Posterior vena cava (tissue), 2 donors: ENCODE measurements around the gene GULP1. TPM values are rescaled to one million over a fixed set of nuclear protein-coding genes. Genes with fewer than 3 reads are reported as not detected.

ENCODE experiments used
- DNase-seq: peaks from one replicate; pipeline ENCODE4 v3.0.0-alpha.2; 2020; ENCODE audit warnings: low spot score
- intact Hi-C, 2 donors: fragments of 100-400 bp; cut with DNase I; formaldehyde crosslinking; loops; one replicate each; pipeline versions ENCODE4 v1.14.1 to v1.14.2; 2022 to 2023
- total RNA-seq, 2 donors: library from RNA; stranded (reverse); fragmentation: NEBNext Ultra II Directional; extraction: Animal tissue kit (Norgen Biotek cat#: 25700); gene quantifications; one replicate each; pipeline ENCODE4 v1.2.1, GENCODE V29; 2021
- donor health status: DM: yes; HTN: yes; CAD: no.
- donor health status: DM: yes; HTN: yes; CAD: no.

GULP1 gene
- total RNA-seq, 2 donors from 2014 or later, result 25.9 to 63.2 TPM

DNA sequence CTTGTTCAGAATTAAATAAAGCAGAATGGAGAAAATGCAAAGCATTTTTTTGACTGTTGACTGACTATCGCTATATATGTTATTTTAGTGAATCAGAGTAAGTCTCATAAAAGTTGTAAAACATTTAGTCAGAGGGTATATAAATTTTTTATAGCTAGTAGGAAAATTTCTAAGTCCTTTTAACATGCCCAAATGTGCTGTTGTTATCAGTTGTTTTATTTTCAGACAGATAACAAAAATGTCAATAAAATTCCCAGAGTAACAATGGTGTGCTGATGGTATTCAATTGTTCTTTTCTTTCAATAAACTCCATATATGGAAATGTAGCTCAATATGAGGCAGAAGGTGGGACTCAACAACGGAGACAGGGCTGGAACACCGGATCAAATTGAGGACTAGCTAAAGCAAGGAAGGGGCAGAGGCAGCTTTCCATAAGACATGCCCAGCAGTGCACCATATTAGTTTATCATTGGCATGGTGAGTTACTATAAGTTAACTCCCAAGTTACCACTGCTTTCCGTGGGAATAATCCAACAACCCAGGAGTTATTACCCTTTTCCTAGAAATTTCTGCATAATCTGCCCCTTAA, 26.6 kb downstream of the GULP1 start:
- no peak for DNase-seq
- intact Hi-C loops, result loop anchor here in 1 of 2 donors (2.0 kb wide), 1 partner anchor 73 kb away; no protein-coding TSS in a partner anchor

DNA sequence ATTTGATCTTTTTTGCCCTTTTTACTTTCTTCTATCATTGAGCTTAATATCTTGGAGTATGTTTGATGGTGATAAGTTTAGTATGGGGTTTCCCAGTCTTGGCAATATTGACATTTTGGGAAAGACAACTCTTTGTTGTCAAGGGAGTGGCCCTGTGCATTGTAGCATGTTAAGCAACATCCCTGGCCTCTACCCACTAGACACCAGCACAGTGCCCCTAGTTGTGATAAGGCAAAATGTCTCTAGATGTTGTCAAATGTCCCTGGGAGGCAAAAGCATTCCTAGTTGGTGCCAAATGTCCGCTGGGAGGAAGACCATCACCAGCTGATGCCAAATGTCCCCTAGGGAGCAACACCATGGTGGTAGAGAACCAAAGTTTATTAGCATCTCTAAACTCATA, 28.2 kb downstream of the GULP1 start:
- intact Hi-C loops, result loop anchor here in 1 of 2 donors (2.0 kb wide), 1 partner anchor 75 kb away; no protein-coding TSS in a partner anchor
- DNase-seq, result no peak

DNA sequence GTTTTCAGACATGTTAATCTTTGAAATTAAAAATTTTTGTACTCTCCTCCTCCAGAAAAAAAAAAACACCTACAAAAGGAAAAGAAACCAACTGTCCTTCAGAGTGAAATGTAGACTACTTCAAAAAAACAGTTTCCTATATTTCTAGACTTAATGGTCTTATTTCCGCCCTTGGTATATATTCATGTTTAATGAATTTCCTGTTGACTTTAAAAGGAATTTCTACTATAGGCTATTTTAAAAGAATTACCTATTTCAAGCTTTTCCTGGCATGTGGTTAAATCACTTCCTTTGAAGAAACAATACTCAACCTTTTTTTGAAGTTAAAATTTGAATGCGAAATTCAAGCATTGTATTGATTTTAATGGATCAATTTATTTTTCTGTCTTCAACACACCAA, 29.2 kb downstream of the GULP1 start:
- no peak for DNase-seq
- intact Hi-C loops, result no loop called here

DNA sequence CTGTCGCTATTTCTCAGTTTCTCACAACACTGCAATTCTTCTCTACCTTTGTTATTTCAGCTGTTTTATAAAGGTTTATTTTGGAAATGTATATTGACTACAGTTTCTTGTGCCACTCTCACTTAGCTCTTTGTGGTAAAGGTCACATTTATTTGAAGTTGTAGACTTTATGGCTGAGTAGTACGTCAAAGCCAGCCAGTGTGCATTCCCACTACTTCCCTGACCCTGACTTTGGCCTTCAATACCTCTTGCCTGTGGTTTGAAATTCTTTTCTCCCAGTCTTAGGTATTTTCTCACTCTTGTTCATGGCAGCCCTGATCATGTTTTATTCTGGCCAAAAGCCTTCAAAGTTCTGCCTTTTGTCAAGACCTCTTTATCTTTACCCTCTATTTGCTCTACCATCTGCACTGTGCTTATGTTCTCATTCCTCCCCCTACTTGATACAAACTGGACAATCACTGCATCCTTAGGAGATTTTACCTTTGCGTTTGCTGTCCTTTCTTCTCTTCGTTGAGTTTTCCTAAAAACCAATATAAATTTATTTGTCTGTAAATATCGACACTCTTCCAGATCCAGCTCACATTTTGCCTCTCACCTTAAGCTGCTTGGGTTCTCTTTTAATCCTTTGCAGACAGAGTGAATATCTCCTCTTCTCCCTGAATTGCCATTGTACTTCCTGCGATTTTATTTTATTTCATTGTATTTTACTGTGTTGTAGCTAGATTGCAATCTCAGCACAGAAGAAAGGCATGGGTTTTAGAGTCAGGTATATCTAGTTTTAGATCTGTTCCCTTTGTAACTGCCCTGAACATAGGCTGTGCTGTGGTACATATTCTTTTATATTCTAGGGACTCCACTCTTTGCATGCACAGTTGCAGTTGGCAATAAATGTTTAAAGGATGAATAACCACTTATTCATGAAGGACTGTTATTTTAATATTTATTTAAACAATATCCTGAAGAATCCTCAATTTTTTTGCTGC, 31.2 kb downstream of the GULP1 start:
- intact Hi-C loops, result no loop called here
- DNase-seq, result no peak

DNA sequence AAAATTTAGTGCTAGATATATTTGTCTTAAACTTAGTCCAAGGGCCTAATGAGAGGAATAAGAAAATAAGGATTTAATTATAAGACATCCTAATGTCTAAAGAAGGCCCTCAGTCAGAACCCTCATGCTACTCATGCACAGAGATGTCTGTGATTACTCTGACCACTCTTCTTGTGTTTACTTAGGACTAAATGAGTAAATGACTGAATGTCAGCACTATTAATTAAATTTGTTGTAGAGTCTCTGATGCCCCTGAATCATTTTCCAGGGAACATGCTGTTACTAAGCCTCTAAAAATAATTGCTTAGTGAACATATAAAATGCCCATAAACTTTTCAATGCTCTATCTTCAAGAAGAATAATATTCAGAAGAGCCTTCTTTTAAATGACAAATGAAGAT, 32.4 kb downstream of the GULP1 start:
- intact Hi-C loops, result no loop called here
- DNase-seq, result no peak

DNA sequence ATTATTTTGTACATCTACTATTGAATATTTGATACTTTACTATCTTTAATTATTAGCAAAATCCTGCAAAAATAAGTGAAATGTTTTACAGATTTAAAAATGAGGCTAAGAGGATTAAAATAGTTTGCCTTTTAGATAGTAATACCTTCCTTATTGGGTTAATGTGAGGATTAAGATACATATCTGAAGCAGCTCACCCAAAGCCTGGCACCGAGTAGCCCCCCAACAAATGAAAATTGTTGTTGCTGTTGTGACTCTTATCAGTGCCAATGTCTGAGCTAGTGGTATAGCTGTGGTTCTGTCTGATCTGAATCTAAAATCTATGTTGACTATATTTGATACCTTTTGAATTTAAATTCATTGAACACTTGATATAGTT, 34.6 kb downstream of the GULP1 start:
- intact Hi-C loops, result no loop called here
- DNase-seq, result no peak

DNA sequence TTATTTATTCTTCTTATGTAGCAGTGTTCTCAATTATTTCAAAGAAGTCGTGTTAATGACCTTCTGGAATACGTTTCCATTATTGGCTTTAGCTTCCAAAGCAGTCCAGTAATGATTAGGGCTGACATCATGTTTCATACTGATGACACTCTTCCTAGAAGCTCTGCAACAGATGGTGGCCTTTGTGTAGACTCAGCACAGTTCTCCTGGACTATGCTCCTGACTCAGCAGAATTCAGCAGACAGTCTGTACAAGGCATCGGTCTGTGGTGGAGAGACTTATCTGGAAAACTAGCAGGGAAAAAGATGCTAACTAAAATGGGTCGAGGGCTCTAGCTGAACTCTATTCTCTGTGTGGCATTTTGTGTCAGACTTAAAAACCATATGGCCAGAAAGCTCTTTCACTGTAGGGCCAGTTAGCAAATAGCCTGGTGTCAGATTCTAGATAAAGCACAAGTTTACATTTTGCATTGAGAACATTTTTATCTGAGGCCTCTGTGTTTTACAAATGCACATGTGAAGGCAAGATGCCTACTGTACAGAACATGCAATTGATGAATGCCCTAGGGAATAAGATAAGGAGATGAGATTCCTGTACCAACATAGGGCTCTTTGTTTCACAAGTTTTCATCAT, 35.1 kb downstream of the GULP1 start:
- no peak for DNase-seq
- intact Hi-C loops, result no loop called here

DNA sequence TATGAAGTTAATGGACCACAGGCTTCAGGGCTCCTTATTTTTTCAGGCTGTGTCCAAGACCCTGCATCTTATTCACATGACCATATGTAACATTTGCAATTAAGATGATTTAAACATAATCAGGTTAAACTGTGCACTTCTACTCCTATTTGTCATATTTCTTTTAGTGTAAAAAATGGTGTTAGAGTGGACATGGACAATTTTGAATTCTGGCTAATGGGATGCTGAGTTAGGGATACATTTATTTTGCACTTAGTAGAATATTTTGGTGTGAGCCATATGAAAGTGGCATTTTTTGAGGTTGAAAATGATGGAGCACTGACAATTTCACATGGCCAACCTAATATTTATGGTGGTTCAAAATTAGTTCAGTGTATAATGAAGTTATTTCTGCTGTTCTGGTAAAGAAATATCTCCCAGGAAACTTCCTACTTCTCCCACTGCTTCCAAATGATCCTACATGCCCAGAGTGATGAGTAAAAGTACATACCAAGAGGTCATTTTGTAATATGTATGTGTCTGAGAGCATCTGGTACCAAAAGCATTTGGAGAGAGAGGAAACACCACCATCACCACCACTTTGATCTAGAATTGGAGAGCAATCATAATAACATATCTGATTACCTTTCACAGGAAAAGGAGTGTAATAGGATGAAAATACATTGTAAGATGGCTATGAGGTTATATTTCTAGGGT, 36.0 kb downstream of the GULP1 start:
- intact Hi-C loops, result no loop called here
- DNase-seq, result no peak

DNA sequence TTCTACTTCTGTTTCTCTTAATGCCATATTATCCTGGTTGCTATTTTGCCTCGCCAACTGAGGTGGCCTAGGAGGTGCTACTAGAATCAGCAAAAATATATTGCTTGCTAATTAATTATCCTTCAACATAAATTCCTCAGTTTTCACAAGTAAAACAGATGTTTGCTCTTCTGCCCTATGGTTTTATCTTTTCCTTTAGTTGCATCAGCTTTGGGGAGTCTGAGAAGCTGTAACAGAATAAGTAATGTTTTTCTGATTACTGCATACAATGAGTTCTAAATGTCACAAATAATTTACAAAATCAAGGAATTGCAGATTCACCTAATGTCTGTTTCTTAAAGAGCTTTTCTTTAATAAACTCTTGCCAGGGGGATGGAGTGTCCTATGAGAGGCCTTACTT, 36.7 kb downstream of the GULP1 start:
- intact Hi-C loops, result no loop called here
- no peak for DNase-seq

DNA sequence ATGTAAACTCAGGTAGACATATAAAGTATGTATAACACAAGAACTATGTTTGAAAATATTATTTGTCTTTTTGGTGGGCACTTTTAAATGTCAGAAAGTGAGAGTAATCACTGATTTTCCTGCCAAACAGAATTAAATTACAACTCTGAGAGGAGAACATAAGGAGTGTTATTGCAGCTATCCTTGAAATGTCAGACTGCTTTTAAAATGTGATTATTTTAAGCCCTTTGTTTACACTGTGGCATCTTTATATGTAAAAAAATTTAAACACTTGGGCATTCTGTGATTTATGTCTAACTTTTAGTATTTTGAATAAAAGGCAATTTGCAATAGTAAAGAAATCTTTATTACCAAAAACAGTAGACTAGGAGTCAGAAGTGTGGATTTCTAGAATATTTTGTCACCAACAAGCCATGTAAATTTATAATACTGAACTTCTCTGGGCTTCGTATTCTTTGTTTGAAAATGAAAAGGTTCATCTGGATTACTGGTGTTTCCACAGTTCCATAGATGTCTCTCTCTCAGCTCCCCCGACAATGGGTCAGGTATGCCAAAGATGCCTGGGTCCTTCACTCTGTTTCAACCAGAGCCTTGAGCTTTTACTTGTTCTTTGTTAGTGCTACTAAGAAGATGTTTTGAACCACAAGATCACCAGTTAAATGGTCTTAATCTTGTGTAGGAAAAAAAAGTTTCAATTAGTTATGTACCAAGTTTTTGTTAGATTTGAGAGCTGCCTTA, 38.8 kb downstream of the GULP1 start:
- intact Hi-C loops, result no loop called here

DNA sequence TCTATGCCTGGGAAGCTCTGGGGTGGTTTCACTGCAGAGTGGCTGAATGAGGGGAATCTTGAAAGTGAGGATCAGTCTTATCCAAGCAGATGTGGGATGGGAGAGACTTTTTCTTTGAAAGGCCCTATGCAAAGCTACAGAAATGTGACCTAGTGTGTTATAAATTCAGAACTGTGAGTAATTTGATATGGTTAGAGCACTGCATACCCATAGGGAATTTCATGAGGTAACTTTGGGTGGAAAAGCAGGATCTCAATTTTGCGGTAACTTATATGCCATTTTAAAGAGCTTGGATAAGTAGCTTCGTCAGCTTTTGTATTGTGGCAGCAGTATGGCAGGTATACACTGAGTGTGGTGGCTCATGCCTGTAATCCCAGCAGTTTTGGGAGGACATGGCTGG, 40.9 kb downstream of the GULP1 start:
- intact Hi-C loops, result no loop called here
- DNase-seq, result no peak

More for the DNA sequence above, 38.8 kb downstream of the GULP1 start:
- no peak for DNase-seq

DNA sequence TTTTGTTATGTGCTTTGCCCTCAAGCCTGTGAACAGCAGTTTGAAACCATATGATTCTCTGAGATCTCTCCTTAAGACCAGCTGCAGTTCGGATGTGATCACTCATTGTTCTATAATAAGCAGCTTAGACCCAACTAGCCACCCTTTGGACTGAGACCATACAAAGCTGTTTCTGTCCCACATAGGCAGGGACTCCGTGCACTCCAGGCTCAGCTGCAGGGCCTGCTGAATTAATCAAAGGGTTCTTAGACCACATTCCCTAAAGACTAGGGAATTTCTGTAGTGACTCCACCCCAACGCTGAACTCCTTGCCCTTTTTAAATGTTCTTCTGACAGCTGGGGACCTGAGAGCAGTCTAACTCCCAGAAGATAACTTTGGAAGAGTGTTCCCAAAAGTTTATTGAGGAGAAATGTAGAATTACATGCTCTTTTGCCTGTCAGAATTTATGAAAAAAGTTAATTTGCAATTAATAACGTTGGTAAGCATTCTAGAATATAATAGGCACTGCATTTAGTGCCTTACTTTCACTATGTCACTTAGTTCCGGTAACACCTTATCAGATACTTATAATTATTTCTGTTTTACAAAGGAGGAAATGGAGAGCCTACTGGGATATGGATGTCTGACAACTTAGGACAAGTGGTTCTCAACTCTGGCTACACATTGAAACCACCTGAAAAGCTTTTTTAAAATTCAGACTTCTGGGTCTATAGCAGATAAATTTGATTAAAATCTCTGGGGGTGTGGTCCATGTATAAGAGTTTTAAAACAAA, 42.3 kb downstream of the GULP1 start:
- DNase-seq, result no peak
- intact Hi-C loops, result no loop called here

DNA sequence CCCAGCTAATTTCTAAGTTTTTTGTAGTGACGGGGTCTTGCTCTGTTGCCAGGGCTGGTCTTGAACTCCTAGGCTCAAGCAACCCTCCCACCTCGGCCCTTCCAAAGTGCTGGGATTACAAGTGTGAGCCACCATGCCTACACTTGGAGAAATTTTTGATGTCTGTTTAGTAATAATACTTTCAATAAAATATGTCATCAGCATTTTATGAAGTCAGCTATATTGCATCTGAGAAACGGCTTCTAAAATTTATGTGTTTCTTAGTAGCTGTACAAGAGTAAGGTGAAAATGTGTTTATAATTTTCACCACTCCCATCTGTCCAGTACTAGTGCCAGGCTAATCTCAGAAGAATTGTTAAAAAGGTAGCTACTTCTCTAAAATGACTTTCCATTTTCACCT, 46.8 kb downstream of the GULP1 start:
- intact Hi-C loops, result no loop called here
- DNase-seq, result no peak

DNA sequence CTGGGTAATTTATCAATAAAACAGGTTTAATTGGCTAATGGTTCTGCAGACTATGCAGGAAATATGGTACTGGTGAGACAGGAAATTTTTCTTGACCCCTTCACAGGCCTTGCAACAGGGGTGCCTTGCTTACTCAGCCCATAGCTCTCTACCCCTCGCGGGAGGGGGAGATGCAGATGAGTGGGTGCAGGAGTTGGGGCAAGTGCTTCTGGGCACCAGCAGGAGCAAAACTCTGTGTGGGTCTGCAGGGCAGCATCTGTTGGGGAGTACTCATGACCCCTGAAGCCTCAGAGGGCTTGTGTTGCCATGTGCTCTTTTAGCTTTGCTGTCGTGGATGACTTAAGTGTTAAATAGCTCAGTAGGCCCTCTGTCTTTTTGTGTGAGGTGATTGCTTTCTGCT, 48.6 kb downstream of the GULP1 start:
- intact Hi-C loops, result no loop called here

DNA sequence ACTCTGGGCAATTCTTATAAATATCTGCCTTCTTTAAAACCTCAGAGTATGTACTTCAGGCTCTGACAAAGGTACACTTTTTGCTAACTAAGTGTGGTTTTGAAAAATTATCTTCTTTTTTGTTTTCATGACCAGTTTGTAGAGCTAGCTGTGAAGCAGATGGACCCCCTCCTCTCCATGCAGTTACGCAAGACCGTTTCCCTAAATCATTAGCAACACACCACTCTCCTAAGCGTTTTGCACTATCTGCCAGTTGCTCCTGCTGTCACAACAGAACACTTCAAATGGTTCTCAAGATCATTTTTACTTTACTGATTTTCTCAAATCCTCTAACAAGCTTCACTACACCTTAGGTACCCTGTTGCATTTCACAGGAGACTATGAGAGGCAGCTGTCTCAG, 53.3 kb downstream of the GULP1 start:
- intact Hi-C loops, result no loop called here
- DNase-seq, result no peak

More for the DNA sequence above, 48.6 kb downstream of the GULP1 start:
- DNase-seq, result no peak

DNA sequence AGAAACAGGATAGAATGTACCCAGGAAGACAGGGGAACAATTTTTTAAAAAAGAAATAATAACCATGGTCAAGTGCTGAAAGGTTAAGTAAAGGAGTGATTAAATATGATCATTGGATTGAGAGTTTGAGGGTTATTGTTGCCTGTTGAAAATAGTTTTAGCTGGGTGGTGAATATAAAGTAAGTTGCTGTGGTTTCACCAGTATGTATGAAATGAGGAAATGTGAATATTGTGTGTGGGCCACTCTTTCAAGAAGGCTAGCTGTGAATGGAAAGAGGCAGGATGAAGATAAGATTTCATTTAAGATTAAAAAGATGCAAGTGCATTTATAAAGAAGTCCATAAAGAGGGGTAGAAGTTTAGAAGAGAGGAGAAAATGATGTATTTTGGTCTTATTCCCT, 53.8 kb downstream of the GULP1 start:
- no peak for DNase-seq
- intact Hi-C loops, result no loop called here

DNA sequence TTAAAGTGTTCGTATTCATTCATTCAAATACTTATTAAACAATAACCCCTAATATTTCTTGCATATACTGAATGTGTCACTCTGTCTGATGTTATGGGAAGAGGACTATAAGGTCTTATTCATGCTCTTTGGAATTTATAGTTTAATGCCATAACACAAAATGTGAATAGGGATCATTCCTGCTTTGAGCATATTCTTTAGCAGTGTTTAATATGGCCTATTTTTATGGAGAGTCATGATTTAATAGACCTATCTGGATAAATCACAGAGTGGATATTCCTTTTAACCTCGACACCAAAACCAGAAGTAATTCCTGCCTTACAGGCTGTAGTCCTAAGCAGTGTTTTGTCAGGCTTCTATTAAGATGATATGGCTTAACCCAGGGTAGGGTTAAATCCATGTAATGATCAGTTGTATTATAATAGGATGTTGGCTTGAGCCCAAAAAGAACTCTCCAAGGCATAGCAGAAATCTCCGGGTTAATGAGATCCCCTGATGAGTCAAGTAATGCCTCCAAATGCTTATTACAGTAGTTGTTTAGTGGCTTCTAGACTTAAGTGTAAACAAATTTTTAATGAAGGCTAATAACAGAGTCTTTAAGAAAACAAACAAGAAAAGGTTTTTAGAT, 54.3 kb downstream of the GULP1 start:
- DNase-seq, result no peak
- intact Hi-C loops, result no loop called here

DNA sequence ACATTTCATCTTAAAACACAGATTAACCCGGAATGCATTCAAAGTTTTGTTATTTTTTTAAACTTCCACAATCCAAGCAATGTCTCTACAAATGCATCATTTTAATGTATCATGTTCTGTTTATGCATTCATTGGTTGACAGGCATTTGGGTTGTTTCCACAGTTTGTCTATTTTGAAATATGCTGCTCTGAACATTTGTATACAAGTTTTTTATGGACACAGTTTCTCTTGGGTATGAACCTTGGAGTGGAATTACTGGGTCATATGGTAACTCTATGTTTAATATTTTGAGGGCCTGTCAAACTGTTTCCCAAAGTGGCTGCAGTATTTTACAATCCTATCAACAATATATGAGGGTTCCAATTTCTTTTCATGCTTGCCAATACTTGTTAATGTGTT, 57.3 kb downstream of the GULP1 start:
- intact Hi-C loops, result no loop called here
- DNase-seq, result no peak
